KBM-7 (cell line): ENCODE measurements around the gene SDR42E1.
"Not testable (repeated sequence)": the region's sequence is repeated elsewhere in the genome, so short reads cannot be mapped to it uniquely, and the experiment has no call there.

Source experiments
- DNase-seq: peaks from one replicate; pipeline ENCODE4 v3.0.0-alpha.2; 2015
- in situ Hi-C: fragments of 300-500 bp; cut with MboI; formaldehyde crosslinking; loops from 2 replicates; pipeline ENCODE4 v1.14.3; 2020; ENCODE audit warnings: low sequenced_read_pairs, low pct_unique_long_range_greater_than_20kb, mixed read lengths

The SDR42E1 gene

GRCh38 chr16:82009789-82010188, 1.5 kb downstream of the SDR42E1 start:
- in situ Hi-C loops, DNase-seq: not testable (repeated sequence)

GRCh38 chr16:82008957-82009592, 2.2 kb downstream of the SDR42E1 start:
- in situ Hi-C loops, result no loop called here
- no peak for DNase-seq

GRCh38 chr16:82007189-82007588, 4.1 kb downstream of the SDR42E1 start:
- no peak for DNase-seq
- in situ Hi-C loops, result no loop called here

GRCh38 chr16:82006036-82006435, 5.2 kb downstream of the SDR42E1 start:
- in situ Hi-C loops, result no loop called here

GRCh38 chr16:82005027-82005830, 6.0 kb downstream of the SDR42E1 start:
- in situ Hi-C loops, result no loop called here
- no peak for DNase-seq

More at GRCh38 chr16:82006036-82006435, 5.2 kb downstream of the SDR42E1 start:
- DNase-seq, result no peak

GRCh38 chr16:82004601-82005000, 6.7 kb downstream of the SDR42E1 start:
- DNase-seq, result no peak
- in situ Hi-C loops, result no loop called here

- in situ Hi-C loops, result no loop called here
- no peak for DNase-seq
Measured at GRCh38 chr16:82002831-82003230, 8.4 kb downstream of the SDR42E1 start.

GRCh38 chr16:81997738-81998137, 13.5 kb downstream of the SDR42E1 start:
- no peak for DNase-seq
- in situ Hi-C loops, result no loop called here

GRCh38 chr16:81996664-81997509, 14.4 kb downstream of the SDR42E1 start:
- in situ Hi-C loops, result no loop called here
- peak; percentile 39 for DNase-seq

- no peak for DNase-seq
- in situ Hi-C loops, result no loop called here
Measured at GRCh38 chr16:81995651-81996050, 15.6 kb downstream of the SDR42E1 start.

- DNase-seq, result no peak
Measured at GRCh38 chr16:81994485-81994884, 16.8 kb downstream of the SDR42E1 start.

GRCh38 chr16:81992859-81993258, 18.4 kb downstream of the SDR42E1 start:
- in situ Hi-C loops, result no loop called here
- DNase-seq, result no peak

More at GRCh38 chr16:81994485-81994884, 16.8 kb downstream of the SDR42E1 start:
- in situ Hi-C loops, result no loop called here

- in situ Hi-C loops, result no loop called here
- no peak for DNase-seq
Measured at GRCh38 chr16:81987706-81988105, 23.6 kb downstream of the SDR42E1 start.

GRCh38 chr16:81987121-81987520, 24.1 kb downstream of the SDR42E1 start:
- in situ Hi-C loops, result no loop called here
- no peak for DNase-seq

- in situ Hi-C loops, result not testable (repeated sequence)
Measured at GRCh38 chr16:81977335-81977942, 33.8 kb downstream of the SDR42E1 start.

GRCh38 chr16:81975637-81976036, 35.6 kb downstream of the SDR42E1 start:
- DNase-seq, result no peak
- in situ Hi-C loops, result no loop called here

More at GRCh38 chr16:81977335-81977942, 33.8 kb downstream of the SDR42E1 start:
- not testable (repeated sequence) for DNase-seq

- no peak for DNase-seq
- in situ Hi-C loops, result no loop called here
Measured at GRCh38 chr16:81973737-81974136, 37.5 kb downstream of the SDR42E1 start.

GRCh38 chr16:81971853-81972252, 39.4 kb downstream of the SDR42E1 start:
- no peak for DNase-seq
- in situ Hi-C loops, result no loop called here

- no peak for DNase-seq
- in situ Hi-C loops, result no loop called here
Measured at GRCh38 chr16:81967358-81967757, 43.9 kb downstream of the SDR42E1 start.
